Measurements from ENCODE around the gene DDX27.

Gene DDX27

GRCh38 chr20:49273696-49274277 is 54.6 kb downstream of the DDX27 start:
- Mint-ChIP-seq H3K4me1 (ENCODE audit: low read depth) (peaks cover 62% of the 10 kb centered on the region), H3K36me3 (ENCODE audit: low read depth) (peaks cover 90% of the 10 kb centered on the region), H3K27me3 (no peaks in the 10 kb centered on the region), H3K27ac (peak overlapping the region; percentile 50), H3K4me3 (peak overlapping the region; percentile 62), H3K9me3 (peaks cover 4% of the 10 kb centered on the region)
- DNase-seq: no peak

GRCh38 chr20:49275216-49275615 is 56.0 kb downstream of the DDX27 start:
- peaks cover 90% of the 10 kb centered on the region for H3K36me3 Mint-ChIP-seq (ENCODE audit: low read depth)
- H3K27me3 Mint-ChIP-seq: no peaks in the 10 kb centered on the region
- no peaks in the 10 kb centered on the region for H3K9me3 Mint-ChIP-seq
- no peak for DNase-seq
- peak overlapping the region; percentile 98 for H3K4me3 Mint-ChIP-seq
- H3K4me1 Mint-ChIP-seq (ENCODE audit: low read depth): peaks cover 52% of the 10 kb centered on the region
- H3K27ac Mint-ChIP-seq: peak overlapping the region; percentile 100

GRCh38 chr20:49275636-49276035 is 56.4 kb downstream of the DDX27 start:
- peaks cover 90% of the 10 kb centered on the region for H3K36me3 Mint-ChIP-seq (ENCODE audit: low read depth)
- H3K4me1 Mint-ChIP-seq (ENCODE audit: low read depth): peaks cover 49% of the 10 kb centered on the region
- H3K27me3 Mint-ChIP-seq: no peaks in the 10 kb centered on the region
- no peaks in the 10 kb centered on the region for H3K9me3 Mint-ChIP-seq
- no peak for DNase-seq
- H3K27ac Mint-ChIP-seq: peak overlapping the region; percentile 100
- H3K4me3 Mint-ChIP-seq: peak overlapping the region; percentile 98

- Mint-ChIP-seq H3K27ac (peak overlapping the region; percentile 100), H3K4me3 (peak overlapping the region; percentile 98), H3K36me3 (ENCODE audit: low read depth) (peaks cover 90% of the 10 kb centered on the region), H3K4me1 (ENCODE audit: low read depth) (peaks cover 49% of the 10 kb centered on the region), H3K9me3 (no peaks in the 10 kb centered on the region), H3K27me3 (no peaks in the 10 kb centered on the region)
- no peak for DNase-seq
Measured at GRCh38 chr20:49276161-49276960, 57.1 kb downstream of the DDX27 start.

GRCh38 chr20:49276961-49277785 is 58.0 kb downstream of the DDX27 start:
- Mint-ChIP-seq H3K27me3 (no peaks in the 10 kb centered on the region), H3K36me3 (ENCODE audit: low read depth) (peaks cover 90% of the 10 kb centered on the region), H3K4me1 (ENCODE audit: low read depth) (peaks cover 50% of the 10 kb centered on the region), H3K4me3 (peak overlapping the region; percentile 98), H3K9me3 (no peaks in the 10 kb centered on the region), H3K27ac (peak overlapping the region; percentile 100)
- DNase-seq: peak; percentile 72

GRCh38 chr20:49277786-49278035 is 58.5 kb downstream of the DDX27 start:
- peak overlapping the region; percentile 98 for H3K4me3 Mint-ChIP-seq
- H3K27ac Mint-ChIP-seq: peak overlapping the region; percentile 100
- peaks cover 90% of the 10 kb centered on the region for H3K36me3 Mint-ChIP-seq (ENCODE audit: low read depth)

GRCh38 chr20:49278036-49278817 is 59.0 kb downstream of the DDX27 start, which contains the start of gene ZNFX1:
ZNFX1 (minus strand) TSS chr20:49278057; CDS start chr20:49275839, 2,218 bp downstream.
- Mint-ChIP-seq H3K4me3 (peak within 1 kb of the TSS; percentile 98), H3K27ac (peak within 1 kb of the TSS; percentile 100), H3K4me1 (ENCODE audit: low read depth) (peaks cover 53% of the 10 kb centered on the region), H3K27me3 (no peaks in the 10 kb centered on the region), H3K36me3 (ENCODE audit: low read depth) (peaks cover 90% of the 10 kb centered on the region), H3K9me3 (no peaks in the 10 kb centered on the region)
- peak; percentile 98 for DNase-seq

More at GRCh38 chr20:49277786-49278035, 58.5 kb downstream of the DDX27 start:
- DNase-seq: no peak
- Mint-ChIP-seq H3K4me1 (ENCODE audit: low read depth) (peaks cover 50% of the 10 kb centered on the region), H3K9me3 (no peaks in the 10 kb centered on the region), H3K27me3 (no peaks in the 10 kb centered on the region)

GRCh38 chr20:49278818-49279676 is 59.8 kb downstream of the DDX27 start:
- H3K36me3 Mint-ChIP-seq (ENCODE audit: low read depth): peaks cover 90% of the 10 kb centered on the region
- H3K4me3 Mint-ChIP-seq: peak overlapping the region; percentile 98
- H3K9me3 Mint-ChIP-seq: no peaks in the 10 kb centered on the region
- no peaks in the 10 kb centered on the region for H3K27me3 Mint-ChIP-seq
- H3K27ac Mint-ChIP-seq: peak overlapping the region; percentile 100
- peaks cover 55% of the 10 kb centered on the region for H3K4me1 Mint-ChIP-seq (ENCODE audit: low read depth)
- peak; percentile 68 for DNase-seq

GRCh38 chr20:49279677-49280462 is 60.7 kb downstream of the DDX27 start:
- H3K4me3 Mint-ChIP-seq: peak overlapping the region; percentile 98
- H3K9me3 Mint-ChIP-seq: no peaks in the 10 kb centered on the region

GRCh38 chr20:49280463-49281058 is 61.3 kb downstream of the DDX27 start:
- DNase-seq: no peak
- Mint-ChIP-seq H3K27ac (peak overlapping the region; percentile 100), H3K27me3 (no peaks in the 10 kb centered on the region), H3K4me3 (peak overlapping the region; percentile 98), H3K4me1 (ENCODE audit: low read depth) (peaks cover 61% of the 10 kb centered on the region), H3K36me3 (ENCODE audit: low read depth) (peaks cover 95% of the 10 kb centered on the region), H3K9me3 (no peaks in the 10 kb centered on the region)

More at GRCh38 chr20:49279677-49280462, 60.7 kb downstream of the DDX27 start:
- Mint-ChIP-seq H3K27ac (peak overlapping the region; percentile 100), H3K4me1 (ENCODE audit: low read depth) (peaks cover 60% of the 10 kb centered on the region), H3K27me3 (no peaks in the 10 kb centered on the region), H3K36me3 (ENCODE audit: low read depth) (peaks cover 94% of the 10 kb centered on the region)
- no peak for DNase-seq

GRCh38 chr20:49281059-49281912 is 62.1 kb downstream of the DDX27 start:
- no peaks in the 10 kb centered on the region for H3K27me3 Mint-ChIP-seq
- H3K9me3 Mint-ChIP-seq: no peaks in the 10 kb centered on the region
- no peak for DNase-seq

More at GRCh38 chr20:49281059-49281912, 62.1 kb downstream of the DDX27 start:
- Mint-ChIP-seq H3K27ac (peak overlapping the region; percentile 100), H3K4me1 (ENCODE audit: low read depth) (peaks cover 61% of the 10 kb centered on the region), H3K4me3 (peak overlapping the region; percentile 98), H3K36me3 (ENCODE audit: low read depth) (peaks cover 95% of the 10 kb centered on the region)
